HepG2 (cell line): ENCODE measurements around the gene SPACA4. TPM values are rescaled to one million over a fixed set of nuclear protein-coding genes. Genes with fewer than 3 reads are reported as not detected.
A peak's percentile ranks its signal among the peaks of the same experiment; 100 is the strongest.

Experiments used
- BCL6 ChIP-seq: IDR thresholded peaks from 2 replicates; pipeline ENCODE4 v1.6.1; 2016; ENCODE audit warnings: missing genetic modification reagents, missing compliant biosample characterization
- CBX1 ChIP-seq: IDR thresholded peaks from one replicate; pipeline ENCODE4 v1.6.1; 2016; ENCODE audit warnings: antibody characterized with exemption, low read depth
- E2F5 ChIP-seq: sonication (generic); formaldehyde crosslinking; conservative IDR thresholded peaks from 2 replicates; pipeline ENCODE4 v1.4.0; 2020; ENCODE audit warnings: missing genetic modification reagents
- FOXM1 ChIP-seq: sonication (generic); formaldehyde crosslinking; IDR thresholded peaks from 2 replicates; pipeline ENCODE4 v1.5.0; 2020; ENCODE audit warnings: missing genetic modification reagents
- MED13 ChIP-seq: sonication (generic); formaldehyde crosslinking; IDR thresholded peaks from 2 replicates; pipeline ENCODE4 v1.5.0; 2020; ENCODE audit warnings: missing genetic modification reagents
- MEF2D ChIP-seq: sonication (generic); formaldehyde crosslinking; IDR thresholded peaks from 2 replicates; pipeline ENCODE4 v1.5.1; 2020; ENCODE audit warnings: mild to moderate bottlenecking, missing genetic modification reagents
- NFE2 ChIP-seq: sonication (generic); formaldehyde crosslinking; IDR thresholded peaks from 2 replicates; pipeline ENCODE4 v1.4.0; 2020; ENCODE audit warnings: missing genetic modification reagents
- PAX8 ChIP-seq: sonication (generic); formaldehyde crosslinking; IDR thresholded peaks from 2 replicates; pipeline ENCODE4 v1.8.0; 2022; ENCODE audit warnings: mild to moderate bottlenecking, missing genetic modification reagents, borderline replicate concordance
- PITX1 ChIP-seq: sonication (generic); formaldehyde crosslinking; IDR thresholded peaks from 2 replicates; pipeline ENCODE4 v1.5.1; 2020; ENCODE audit warnings: mild to moderate bottlenecking, missing genetic modification reagents
- SMYD3 ChIP-seq: sonication (generic); formaldehyde crosslinking; IDR thresholded peaks from 2 replicates; pipeline ENCODE4 v1.8.1; 2023; ENCODE audit warnings: mild to moderate bottlenecking, missing genetic modification reagents
- TRIM24 ChIP-seq: sonication (generic); formaldehyde crosslinking; IDR thresholded peaks from 2 replicates; pipeline ENCODE4 v1.8.0; 2022; ENCODE audit warnings: mild to moderate bottlenecking, missing genetic modification reagents
- ZFP36 ChIP-seq: fragments of 150-350 bp; IDR thresholded peaks from 2 replicates; pipeline ENCODE4 v1.6.1; 2018; ENCODE audit warnings: borderline replicate concordance, low read length, low read depth; ENCODE audit not compliant: partially characterized antibody
- ZMYM2 ChIP-seq: sonication (generic); formaldehyde crosslinking; IDR thresholded peaks from 2 replicates; pipeline ENCODE4 v1.8.0; 2022; ENCODE audit warnings: mild to moderate bottlenecking, missing genetic modification reagents
- ZNF264 ChIP-seq: sonication (generic); formaldehyde crosslinking; IDR thresholded peaks from 2 replicates; pipeline ENCODE4 v1.4.0; 2020; ENCODE audit warnings: missing genetic modification reagents
- ZNF274 ChIP-seq: sonication (generic); formaldehyde crosslinking; IDR thresholded peaks from 2 replicates; pipeline ENCODE4 v1.5.1; 2020; ENCODE audit warnings: mild to moderate bottlenecking, missing genetic modification reagents
- ZNF75D ChIP-seq: sonication (generic); formaldehyde crosslinking; IDR thresholded peaks from 2 replicates; pipeline ENCODE4 v1.8.1; 2023; ENCODE audit warnings: missing genetic modification reagents, mild to moderate bottlenecking, borderline replicate concordance
- ZNF782 ChIP-seq: sonication (generic); formaldehyde crosslinking; IDR thresholded peaks from 2 replicates; pipeline ENCODE4 v1.4.0; 2020; ENCODE audit warnings: missing genetic modification reagents, mild to moderate bottlenecking, borderline replicate concordance
- ZNF790 ChIP-seq: sonication (generic); formaldehyde crosslinking; IDR thresholded peaks from 2 replicates; pipeline ENCODE4 v1.8.0; 2022; ENCODE audit warnings: missing genetic modification reagents, mild to moderate bottlenecking, borderline replicate concordance
- polyA plus RNA-seq, 8 experiments: library from polyadenylated mRNA; depleted of rRNA in 3 of 8; stranded (reverse) in 7 of 8; unstranded in 1 of 8; fragments of >200 nt; fragmentation: Illumina TruSeq in 4 of 8; extraction: Trizol in 4 of 8; gene quantifications; 2 replicates each; pipeline versions ENCODE4 v1.2.1 to v1.2.3, GENCODE V29; 2011 to 2016; ENCODE audit warnings: low read depth in 4 of 8, missing spikeins in 1 of 8, mixed read lengths in 1 of 8; ENCODE audit not compliant: insufficient read depth in 1 of 8
- total RNA-seq, 5 experiments: library from RNA; depleted of rRNA; stranded (reverse); fragments of >200 nt; fragmentation: Illumina TruSeq; extraction: Trizol; gene quantifications; 2 replicates each; pipeline ENCODE4 v1.2.3, GENCODE V29; 2016; ENCODE audit warnings: low read depth in 1 of 5
- TF ChIP-seq, protein P1 (sequence below): IDR thresholded peaks from 2 replicates; pipeline ENCODE4 v1.6.1; 2016; ENCODE audit warnings: control low read depth
- TF ChIP-seq, protein P2 (sequence below): sonication (generic); formaldehyde crosslinking; IDR thresholded peaks from 2 replicates; pipeline ENCODE4 v1.4.0; 2020; ENCODE audit warnings: missing genetic modification reagents, borderline replicate concordance
- TF ChIP-seq, protein P3 (sequence below): sonication (generic); formaldehyde crosslinking; IDR thresholded peaks from 2 replicates; pipeline ENCODE4 v1.4.0; 2020; ENCODE audit warnings: missing genetic modification reagents
- TF ChIP-seq, protein P4 (sequence below): sonication (generic); formaldehyde crosslinking; IDR thresholded peaks from 2 replicates; pipeline ENCODE4 v1.9.0; 2021; ENCODE audit warnings: missing genetic modification reagents, mild to moderate bottlenecking, borderline replicate concordance

Gene SPACA4
- total and polyA plus RNA-seq, 2 of the 13 experiments (the other 11 are each of a cell fraction or from before 2014, with no cell fraction given): not detected

DNA sequence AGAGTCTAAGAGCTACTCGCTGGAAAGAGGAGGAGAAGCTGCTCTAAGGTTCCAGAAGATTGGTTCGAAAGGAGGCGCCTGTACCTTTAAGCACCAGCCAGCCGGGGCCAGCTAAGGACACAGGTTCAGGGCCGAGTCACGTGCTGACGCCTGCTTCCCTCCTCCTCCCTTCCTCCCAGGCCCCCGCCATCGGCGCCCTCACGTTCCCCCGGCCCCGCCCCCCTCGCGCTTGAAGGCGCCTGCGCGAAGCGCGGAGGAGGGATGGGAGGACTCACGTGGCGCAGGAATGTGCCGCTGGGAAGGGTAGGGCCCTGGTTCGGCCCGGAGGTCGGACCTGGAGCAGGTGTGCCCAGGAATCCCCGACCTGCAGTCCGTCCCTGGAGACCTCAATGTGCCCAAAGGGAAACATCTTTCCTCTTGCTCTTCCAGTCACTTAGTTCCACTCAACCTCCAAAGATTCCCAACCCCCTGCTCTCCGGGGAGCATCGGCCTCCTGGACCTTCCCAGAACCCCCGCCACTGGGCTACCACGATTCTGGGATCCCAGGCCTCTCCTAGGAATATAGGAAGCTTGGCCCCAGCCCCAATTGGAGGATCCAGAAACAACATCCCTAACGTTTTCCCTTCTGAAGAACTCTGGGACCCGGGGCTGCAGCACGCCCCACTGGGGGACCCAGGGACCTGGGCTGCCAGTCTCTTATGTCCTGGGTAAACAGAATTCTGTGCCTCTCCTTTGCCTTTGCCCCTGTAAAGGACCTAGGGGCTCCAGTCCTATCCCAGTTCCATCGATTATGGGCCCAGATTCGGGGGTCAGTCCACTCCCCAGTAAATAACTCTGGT lies 28.1 kb downstream of the SPACA4 start (continued):
- TF ChIP-seq MED13 (CRISPR knock-in tag) (0 out of 2 replicates have a peak, but pooled peaks have one; percentile 38), PAX8 (CRISPR knock-in tag) (no peak), PITX1 (CRISPR knock-in tag) (no peak), ZNF75D (CRISPR knock-in tag) (no peak), ZMYM2 (peak; percentile 68; the same call in 1 of the 2 replicates), ZNF790 (CRISPR knock-in tag) (0 out of 2 replicates have a peak, but pooled peaks have one; percentile 48), BCL6 (CRISPR knock-in tag) (peak; percentile 56), MEF2D (CRISPR knock-in tag) (0 out of 2 replicates have a peak, but pooled peaks have one; percentile 34), SMYD3 (peak; percentile 38; the same call in 1 of the 2 replicates), ZNF274 (CRISPR knock-in tag) (peak; percentile 65; the same call in 1 of the 2 replicates), ZNF264 (CRISPR knock-in tag) (0 out of 2 replicates have a peak, but pooled peaks have one; percentile 50), ZNF782 (CRISPR knock-in tag) (0 out of 2 replicates have a peak, but pooled peaks have one; percentile 25), CBX1 (peak; percentile 88), E2F5 (CRISPR knock-in tag) (peak; percentile 57; the same call in 1 of the 2 replicates), TRIM24 (CRISPR knock-in tag) (no peak), NFE2 (CRISPR knock-in tag) (no peak), FOXM1 (CRISPR knock-in tag) (no peak), ZFP36 (no peak)
- TF ChIP-seq, protein P1, sequence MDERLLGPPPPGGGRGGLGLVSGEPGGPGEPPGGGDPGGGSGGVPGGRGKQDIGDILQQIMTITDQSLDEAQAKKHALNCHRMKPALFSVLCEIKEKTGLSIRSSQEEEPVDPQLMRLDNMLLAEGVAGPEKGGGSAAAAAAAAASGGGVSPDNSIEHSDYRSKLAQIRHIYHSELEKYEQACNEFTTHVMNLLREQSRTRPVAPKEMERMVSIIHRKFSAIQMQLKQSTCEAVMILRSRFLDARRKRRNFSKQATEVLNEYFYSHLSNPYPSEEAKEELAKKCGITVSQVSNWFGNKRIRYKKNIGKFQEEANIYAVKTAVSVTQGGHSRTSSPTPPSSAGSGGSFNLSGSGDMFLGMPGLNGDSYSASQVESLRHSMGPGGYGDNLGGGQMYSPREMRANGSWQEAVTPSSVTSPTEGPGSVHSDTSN (CRISPR knock-in tag): no peak
- TF ChIP-seq, protein P2, sequence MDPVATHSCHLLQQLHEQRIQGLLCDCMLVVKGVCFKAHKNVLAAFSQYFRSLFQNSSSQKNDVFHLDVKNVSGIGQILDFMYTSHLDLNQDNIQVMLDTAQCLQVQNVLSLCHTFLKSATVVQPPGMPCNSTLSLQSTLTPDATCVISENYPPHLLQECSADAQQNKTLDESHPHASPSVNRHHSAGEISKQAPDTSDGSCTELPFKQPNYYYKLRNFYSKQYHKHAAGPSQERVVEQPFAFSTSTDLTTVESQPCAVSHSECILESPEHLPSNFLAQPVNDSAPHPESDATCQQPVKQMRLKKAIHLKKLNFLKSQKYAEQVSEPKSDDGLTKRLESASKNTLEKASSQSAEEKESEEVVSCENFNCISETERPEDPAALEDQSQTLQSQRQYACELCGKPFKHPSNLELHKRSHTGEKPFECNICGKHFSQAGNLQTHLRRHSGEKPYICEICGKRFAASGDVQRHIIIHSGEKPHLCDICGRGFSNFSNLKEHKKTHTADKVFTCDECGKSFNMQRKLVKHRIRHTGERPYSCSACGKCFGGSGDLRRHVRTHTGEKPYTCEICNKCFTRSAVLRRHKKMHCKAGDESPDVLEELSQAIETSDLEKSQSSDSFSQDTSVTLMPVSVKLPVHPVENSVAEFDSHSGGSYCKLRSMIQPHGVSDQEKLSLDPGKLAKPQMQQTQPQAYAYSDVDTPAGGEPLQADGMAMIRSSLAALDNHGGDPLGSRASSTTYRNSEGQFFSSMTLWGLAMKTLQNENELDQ (CRISPR knock-in tag): no peak
- TF ChIP-seq, protein P3, sequence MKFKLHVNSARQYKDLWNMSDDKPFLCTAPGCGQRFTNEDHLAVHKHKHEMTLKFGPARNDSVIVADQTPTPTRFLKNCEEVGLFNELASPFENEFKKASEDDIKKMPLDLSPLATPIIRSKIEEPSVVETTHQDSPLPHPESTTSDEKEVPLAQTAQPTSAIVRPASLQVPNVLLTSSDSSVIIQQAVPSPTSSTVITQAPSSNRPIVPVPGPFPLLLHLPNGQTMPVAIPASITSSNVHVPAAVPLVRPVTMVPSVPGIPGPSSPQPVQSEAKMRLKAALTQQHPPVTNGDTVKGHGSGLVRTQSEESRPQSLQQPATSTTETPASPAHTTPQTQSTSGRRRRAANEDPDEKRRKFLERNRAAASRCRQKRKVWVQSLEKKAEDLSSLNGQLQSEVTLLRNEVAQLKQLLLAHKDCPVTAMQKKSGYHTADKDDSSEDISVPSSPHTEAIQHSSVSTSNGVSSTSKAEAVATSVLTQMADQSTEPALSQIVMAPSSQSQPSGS: peak; percentile 28; the same call in 1 of the 2 replicates
- TF ChIP-seq, protein P4, sequence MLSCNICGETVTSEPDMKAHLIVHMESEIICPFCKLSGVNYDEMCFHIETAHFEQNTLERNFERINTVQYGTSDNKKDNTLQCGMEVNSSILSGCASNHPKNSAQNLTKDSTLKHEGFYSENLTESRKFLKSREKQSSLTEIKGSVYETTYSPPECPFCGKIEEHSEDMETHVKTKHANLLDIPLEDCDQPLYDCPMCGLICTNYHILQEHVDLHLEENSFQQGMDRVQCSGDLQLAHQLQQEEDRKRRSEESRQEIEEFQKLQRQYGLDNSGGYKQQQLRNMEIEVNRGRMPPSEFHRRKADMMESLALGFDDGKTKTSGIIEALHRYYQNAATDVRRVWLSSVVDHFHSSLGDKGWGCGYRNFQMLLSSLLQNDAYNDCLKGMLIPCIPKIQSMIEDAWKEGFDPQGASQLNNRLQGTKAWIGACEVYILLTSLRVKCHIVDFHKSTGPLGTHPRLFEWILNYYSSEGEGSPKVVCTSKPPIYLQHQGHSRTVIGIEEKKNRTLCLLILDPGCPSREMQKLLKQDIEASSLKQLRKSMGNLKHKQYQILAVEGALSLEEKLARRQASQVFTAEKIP (CRISPR knock-in tag): no peak
